Measurements from ENCODE around the gene MBNL2. TPM values are rescaled to one million over a fixed set of nuclear protein-coding genes. Genes with fewer than 3 reads are reported as not detected.

MBNL2 gene
- total and polyA plus RNA-seq, 2 experiments from 2014 or later, result 0.55 to 3.2 TPM

DNA sequence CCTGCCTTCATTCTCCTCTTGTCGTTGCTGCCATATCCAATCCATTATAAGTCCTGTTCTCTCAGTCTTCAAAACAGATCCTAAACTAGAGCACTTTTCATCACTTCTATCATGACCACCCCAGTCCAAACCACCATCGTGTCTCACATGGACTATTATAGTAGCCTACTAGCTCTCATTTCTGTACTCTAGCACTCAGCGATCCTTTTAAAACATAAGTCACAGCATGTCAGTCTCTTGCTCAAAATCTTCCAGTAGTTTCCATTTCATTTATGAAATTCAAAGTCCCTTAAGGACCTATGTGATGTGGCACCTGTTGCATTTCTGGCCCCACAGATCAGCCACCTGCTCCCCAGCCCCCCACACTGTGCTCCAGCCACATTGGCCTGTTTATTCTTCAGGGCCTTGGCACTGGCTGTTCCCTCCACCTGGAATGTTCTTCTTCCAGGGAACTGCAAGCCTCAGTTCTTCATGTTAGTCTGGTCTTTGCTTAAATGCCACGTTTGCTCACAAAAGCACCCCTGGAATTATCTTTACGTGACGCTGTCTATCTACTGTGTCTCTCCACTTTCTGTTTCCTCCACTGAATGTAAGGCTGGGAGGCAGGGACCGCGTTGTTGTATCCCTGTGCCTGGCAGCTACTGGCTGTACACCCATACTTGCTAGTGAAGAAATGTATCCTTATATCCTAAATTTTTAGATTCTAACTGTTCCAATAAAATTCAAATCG is 64.3 kb downstream of the MBNL2 start:
- H3K27ac Mint-ChIP-seq, result no peak overlapping the region
- Histone ChIP-seq H3K9me2 (ENCODE audit: insufficient read depth) (no peaks in the 10 kb centered on the region; the same call in 1 of the 2 replicates), H3K36me3 (ENCODE audit: insufficient read depth) (no peaks in the 10 kb centered on the region), H3K4me2 (no peak overlapping the region), H3K4me3 (no peak overlapping the region), H3K4me1 (ENCODE audit: insufficient read depth) (no peaks in the 10 kb centered on the region), H3F3A (replicated peaks; ENCODE audit: low read depth) (no peaks in the 10 kb centered on the region), H3K79me2 (replicated peaks; ENCODE audit: insufficient read depth) (no peaks in the 10 kb centered on the region), H2AFZ (no peak overlapping the region), H4K20me1 (replicated peaks; ENCODE audit: insufficient read depth) (no peaks in the 10 kb centered on the region), H3K27me3 (ENCODE audit: insufficient read depth) (no peaks in the 10 kb centered on the region), H3K27ac (ENCODE audit: low read depth) (no peak overlapping the region)
- TF ChIP-seq NANOG (IDR thresholded peaks at IDR 0.05; ENCODE audit: borderline replicate concordance) (no peak), POLR2AphosphoS5 (IDR thresholded peaks at IDR 0.05; ENCODE audit: low read depth) (no peak), EZH2 (IDR thresholded peaks at IDR 0.05; ENCODE audit: low read depth, unreplicated experiment) (no peak), ZNF331 (CRISPR knock-in tag; IDR thresholded peaks at IDR 0.05; ENCODE audit: low read depth) (no peak), JUNB (IDR thresholded peaks at IDR 0.05; ENCODE audit: unreplicated experiment) (no peak), STAT1 (IDR thresholded peaks at IDR 0.05; ENCODE audit: unreplicated experiment) (no peak), ZNF114 (CRISPR knock-in tag; IDR thresholded peaks at IDR 0.05) (no peak)
- TF ChIP-seq, protein P1, sequence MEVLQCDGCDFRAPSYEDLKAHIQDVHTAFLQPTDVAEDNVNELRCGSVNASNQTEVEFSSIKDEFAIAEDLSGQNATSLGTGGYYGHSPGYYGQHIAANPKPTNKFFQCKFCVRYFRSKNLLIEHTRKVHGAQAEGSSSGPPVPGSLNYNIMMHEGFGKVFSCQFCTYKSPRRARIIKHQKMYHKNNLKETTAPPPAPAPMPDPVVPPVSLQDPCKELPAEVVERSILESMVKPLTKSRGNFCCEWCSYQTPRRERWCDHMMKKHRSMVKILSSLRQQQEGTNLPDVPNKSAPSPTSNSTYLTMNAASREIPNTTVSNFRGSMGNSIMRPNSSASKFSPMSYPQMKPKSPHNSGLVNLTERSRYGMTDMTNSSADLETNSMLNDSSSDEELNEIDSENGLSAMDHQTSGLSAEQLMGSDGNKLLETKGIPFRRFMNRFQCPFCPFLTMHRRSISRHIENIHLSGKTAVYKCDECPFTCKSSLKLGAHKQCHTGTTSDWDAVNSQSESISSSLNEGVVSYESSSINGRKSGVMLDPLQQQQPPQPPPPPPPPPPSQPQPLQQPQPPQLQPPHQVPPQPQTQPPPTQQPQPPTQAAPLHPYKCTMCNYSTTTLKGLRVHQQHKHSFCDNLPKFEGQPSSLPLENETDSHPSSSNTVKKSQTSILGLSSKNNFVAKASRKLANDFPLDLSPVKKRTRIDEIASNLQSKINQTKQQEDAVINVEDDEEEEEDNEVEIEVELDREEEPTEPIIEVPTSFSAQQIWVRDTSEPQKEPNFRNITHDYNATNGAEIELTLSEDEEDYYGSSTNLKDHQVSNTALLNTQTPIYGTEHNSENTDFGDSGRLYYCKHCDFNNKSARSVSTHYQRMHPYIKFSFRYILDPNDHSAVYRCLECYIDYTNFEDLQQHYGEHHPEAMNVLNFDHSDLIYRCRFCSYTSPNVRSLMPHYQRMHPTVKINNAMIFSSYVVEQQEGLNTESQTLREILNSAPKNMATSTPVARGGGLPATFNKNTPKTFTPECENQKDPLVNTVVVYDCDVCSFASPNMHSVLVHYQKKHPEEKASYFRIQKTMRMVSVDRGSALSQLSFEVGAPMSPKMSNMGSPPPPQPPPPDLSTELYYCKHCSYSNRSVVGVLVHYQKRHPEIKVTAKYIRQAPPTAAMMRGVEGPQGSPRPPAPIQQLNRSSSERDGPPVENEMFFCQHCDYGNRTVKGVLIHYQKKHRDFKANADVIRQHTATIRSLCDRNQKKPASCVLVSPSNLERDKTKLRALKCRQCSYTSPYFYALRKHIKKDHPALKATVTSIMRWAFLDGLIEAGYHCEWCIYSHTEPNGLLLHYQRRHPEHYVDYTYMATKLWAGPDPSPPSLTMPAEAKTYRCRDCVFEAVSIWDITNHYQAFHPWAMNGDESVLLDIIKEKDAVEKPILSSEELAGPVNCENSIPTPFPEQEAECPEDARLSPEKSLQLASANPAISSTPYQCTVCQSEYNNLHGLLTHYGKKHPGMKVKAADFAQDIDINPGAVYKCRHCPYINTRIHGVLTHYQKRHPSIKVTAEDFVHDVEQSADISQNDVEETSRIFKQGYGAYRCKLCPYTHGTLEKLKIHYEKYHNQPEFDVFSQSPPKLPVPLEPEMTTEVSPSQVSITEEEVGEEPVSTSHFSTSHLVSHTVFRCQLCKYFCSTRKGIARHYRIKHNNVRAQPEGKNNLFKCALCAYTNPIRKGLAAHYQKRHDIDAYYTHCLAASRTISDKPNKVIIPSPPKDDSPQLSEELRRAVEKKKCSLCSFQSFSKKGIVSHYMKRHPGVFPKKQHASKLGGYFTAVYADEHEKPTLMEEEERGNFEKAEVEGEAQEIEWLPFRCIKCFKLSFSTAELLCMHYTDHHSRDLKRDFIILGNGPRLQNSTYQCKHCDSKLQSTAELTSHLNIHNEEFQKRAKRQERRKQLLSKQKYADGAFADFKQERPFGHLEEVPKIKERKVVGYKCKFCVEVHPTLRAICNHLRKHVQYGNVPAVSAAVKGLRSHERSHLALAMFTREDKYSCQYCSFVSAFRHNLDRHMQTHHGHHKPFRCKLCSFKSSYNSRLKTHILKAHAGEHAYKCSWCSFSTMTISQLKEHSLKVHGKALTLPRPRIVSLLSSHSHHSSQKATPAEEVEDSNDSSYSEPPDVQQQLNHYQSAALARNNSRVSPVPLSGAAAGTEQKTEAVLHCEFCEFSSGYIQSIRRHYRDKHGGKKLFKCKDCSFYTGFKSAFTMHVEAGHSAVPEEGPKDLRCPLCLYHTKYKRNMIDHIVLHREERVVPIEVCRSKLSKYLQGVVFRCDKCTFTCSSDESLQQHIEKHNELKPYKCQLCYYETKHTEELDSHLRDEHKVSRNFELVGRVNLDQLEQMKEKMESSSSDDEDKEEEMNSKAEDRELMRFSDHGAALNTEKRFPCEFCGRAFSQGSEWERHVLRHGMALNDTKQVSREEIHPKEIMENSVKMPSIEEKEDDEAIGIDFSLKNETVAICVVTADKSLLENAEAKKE (CRISPR knock-in tag; IDR thresholded peaks at IDR 0.05), result no peak
- no peak overlapping the region for H3K4me3 Mint-ChIP-seq
- H3K36me3 Mint-ChIP-seq (ENCODE audit: low read depth), result no peaks in the 10 kb centered on the region
- no peaks in the 10 kb centered on the region; the same call in 2 of the 3 replicates for H3K4me1 Mint-ChIP-seq
- no peaks in the 10 kb centered on the region for H3K9me3 Mint-ChIP-seq
- ATAC-seq (no peak), DNase-seq (ENCODE audit: low spot score) (no peak)
- H3K27me3 Mint-ChIP-seq (ENCODE audit: insufficient read depth, low read depth, poor library complexity), result no peaks in the 10 kb centered on the region
